ENCODE measurements around the gene GMDS.

GMDS gene

DNA sequence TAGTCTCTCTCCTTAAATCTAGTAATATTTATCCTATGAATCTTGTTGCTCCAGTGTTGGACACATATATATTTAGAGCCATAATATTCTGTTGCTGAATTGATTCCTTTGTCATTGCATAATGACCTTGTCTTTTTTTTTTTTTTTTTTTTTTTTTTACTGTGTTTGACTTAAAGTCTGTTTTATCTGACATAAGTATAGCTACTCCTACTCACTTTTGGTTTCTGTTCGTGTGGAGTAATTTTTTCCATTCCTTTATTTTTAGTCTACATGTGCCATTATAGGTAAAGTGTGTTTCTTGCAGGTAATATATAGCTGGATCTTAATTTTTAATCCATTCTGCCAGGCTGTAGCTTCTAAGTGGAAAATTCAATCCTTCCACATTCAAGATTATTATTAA, 166.5 kb downstream of the GMDS start:
- no peak overlapping the region for H3K4me3 ChIP-seq (replicated peaks in 1 of 2; ENCODE audit: low read depth in 2 of 2, low read length in 2 of 2)
- no peak for DNase-seq (ENCODE audit: low read depth in 2 of 2)
- TF ChIP-seq, protein P1, sequence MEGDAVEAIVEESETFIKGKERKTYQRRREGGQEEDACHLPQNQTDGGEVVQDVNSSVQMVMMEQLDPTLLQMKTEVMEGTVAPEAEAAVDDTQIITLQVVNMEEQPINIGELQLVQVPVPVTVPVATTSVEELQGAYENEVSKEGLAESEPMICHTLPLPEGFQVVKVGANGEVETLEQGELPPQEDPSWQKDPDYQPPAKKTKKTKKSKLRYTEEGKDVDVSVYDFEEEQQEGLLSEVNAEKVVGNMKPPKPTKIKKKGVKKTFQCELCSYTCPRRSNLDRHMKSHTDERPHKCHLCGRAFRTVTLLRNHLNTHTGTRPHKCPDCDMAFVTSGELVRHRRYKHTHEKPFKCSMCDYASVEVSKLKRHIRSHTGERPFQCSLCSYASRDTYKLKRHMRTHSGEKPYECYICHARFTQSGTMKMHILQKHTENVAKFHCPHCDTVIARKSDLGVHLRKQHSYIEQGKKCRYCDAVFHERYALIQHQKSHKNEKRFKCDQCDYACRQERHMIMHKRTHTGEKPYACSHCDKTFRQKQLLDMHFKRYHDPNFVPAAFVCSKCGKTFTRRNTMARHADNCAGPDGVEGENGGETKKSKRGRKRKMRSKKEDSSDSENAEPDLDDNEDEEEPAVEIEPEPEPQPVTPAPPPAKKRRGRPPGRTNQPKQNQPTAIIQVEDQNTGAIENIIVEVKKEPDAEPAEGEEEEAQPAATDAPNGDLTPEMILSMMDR (IDR thresholded peaks at IDR 0.05; ENCODE audit: low read depth, low read length) = no peak

DNA sequence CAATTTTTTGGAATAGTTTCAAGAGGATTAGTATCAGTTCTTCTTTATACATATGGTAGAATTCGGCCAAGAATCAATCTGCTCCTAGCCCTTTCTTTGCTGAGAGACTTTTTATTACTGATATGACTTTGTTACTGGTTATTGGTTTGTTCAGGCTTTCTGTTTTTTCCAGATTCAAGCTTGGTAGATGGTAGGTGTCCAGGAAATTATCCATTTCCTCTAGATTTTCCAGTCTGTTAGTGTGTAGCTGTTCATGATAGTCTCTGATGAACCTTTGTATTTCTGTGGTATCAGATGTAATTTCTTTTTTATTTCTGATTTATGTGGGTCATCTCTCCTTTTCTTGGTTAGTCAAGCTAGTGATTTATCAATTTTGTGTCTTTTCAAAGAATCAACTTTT, 167.6 kb downstream of the GMDS start:
- DNase-seq (ENCODE audit: low read depth in 2 of 2) = no peak
- TF ChIP-seq, protein P1 (IDR thresholded peaks at IDR 0.05; ENCODE audit: low read depth, low read length) = no peak
- H3K4me3 ChIP-seq (replicated peaks in 1 of 2; ENCODE audit: low read depth in 2 of 2, low read length in 2 of 2) = no peak overlapping the region

DNA sequence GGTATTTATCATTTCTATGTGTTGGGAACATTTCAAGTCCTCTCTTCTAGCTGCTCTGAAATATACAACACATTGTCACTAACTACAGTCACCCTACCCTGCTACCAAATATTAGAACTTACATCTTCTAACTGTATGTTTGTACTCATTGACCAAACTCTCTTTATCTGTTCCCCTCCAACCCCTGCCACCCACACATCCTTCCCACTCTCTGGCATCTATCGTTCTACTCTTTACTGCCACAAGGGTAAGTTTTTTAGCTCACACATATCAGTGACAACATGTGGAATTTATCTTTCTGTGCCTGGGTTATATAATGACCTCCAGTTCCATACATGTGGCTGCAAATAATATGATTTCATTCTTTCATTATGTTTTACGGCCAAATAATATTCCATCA, 171.9 kb downstream of the GMDS start:
- no peak overlapping the region for H3K4me3 ChIP-seq (replicated peaks in 1 of 2; ENCODE audit: low read depth in 2 of 2, low read length in 2 of 2)
- DNase-seq (ENCODE audit: low read depth in 2 of 2) = no peak
- TF ChIP-seq, protein P1 (IDR thresholded peaks at IDR 0.05; ENCODE audit: low read depth, low read length) = no peak

DNA sequence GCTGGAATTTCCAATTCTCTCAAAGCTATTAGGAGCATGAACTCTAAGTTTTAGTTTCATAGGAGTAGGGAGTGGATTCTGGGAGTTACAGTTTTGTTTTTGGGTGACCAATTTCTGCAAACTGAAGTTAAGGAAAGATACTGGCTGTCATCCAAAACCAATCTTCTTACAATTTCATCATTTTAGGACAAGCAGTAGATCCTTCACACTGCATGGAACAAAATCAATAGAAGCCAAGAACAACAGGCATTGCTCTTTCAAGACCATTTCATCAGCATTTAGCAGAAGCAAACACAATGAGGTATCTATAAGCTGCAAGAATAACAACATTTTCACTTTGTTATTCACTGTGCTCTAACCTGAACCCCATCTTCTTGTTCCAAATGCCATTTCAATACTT, 173.0 kb downstream of the GMDS start:
- TF ChIP-seq, protein P1 (IDR thresholded peaks at IDR 0.05; ENCODE audit: low read depth, low read length) = no peak
- peak; percentile 17 to 58 for DNase-seq (ENCODE audit: low read depth in 2 of 2)
- H3K4me3 ChIP-seq (replicated peaks in 1 of 2; ENCODE audit: low read depth in 2 of 2, low read length in 2 of 2) = no peak overlapping the region

DNA sequence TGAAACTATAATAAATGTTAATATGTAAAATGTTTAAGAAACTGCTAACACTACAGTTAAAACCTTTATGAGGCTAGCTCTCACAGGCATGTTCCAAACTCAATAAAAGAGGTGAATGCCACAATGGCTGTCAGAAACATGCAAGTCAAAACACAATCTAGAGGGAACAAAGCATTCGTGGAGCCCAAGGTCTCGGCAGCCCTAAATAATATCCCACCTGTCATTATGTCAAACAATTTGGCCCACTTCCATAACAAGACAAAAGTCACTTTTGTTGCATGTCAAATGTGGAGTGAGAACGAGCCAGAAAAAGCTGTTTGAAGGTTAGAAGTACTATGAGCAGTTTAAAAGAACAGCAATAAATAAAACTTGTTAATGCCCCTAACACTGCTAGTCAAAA, 181.9 kb downstream of the GMDS start:
- H3K4me3 ChIP-seq (replicated peaks in 1 of 2; ENCODE audit: low read depth in 2 of 2, low read length in 2 of 2) = no peak overlapping the region
- DNase-seq (ENCODE audit: low read depth in 2 of 2) = no peak
- TF ChIP-seq, protein P1 (IDR thresholded peaks at IDR 0.05; ENCODE audit: low read depth, low read length) = no peak

DNA sequence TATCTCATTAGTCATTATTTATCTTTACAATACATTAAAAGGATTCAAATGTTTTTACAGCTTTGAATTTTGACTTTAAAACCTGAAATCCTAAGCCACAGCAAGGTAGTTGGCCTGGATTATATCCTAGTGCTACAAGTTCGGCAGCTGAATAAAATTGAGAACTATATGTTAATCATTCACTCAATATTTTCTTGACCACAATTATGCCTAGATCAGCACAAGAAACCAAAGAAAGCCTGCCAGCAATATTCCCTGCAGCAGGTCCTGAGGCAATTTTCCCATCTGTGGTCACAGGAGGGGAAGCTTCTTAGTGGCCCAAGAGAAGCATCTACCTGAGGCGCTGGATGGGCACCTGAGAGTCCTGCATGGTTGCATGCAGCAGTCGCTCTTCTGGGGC, 183.5 kb downstream of the GMDS start:
- DNase-seq (ENCODE audit: low read depth in 2 of 2) = no peak
- no peak overlapping the region for H3K4me3 ChIP-seq (replicated peaks in 1 of 2; ENCODE audit: low read depth in 2 of 2, low read length in 2 of 2)
- TF ChIP-seq, protein P1 (IDR thresholded peaks at IDR 0.05; ENCODE audit: low read depth, low read length) = no peak

DNA sequence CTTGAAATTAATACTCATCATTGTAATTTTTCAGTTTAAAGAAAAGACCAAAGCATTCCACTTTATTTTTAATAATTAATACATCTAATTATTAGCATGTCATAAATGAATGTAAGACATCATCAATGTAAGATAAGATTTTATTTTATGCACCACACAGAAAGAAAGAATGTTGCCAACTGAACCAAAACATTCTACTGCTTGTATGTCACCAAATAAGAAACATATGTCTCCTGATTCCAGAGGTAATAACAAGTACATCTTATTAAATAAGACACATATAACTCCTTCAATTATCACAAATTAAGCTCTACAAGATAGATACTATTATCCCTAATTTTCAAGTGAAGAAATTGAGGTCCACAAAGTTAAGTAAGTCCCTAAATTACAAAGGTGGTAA, 189.5 kb downstream of the GMDS start:
- no peak for DNase-seq (ENCODE audit: low read depth in 2 of 2)
- TF ChIP-seq, protein P1 (IDR thresholded peaks at IDR 0.05; ENCODE audit: low read depth, low read length) = no peak
- no peak overlapping the region for H3K4me3 ChIP-seq (replicated peaks in 1 of 2; ENCODE audit: low read depth in 2 of 2, low read length in 2 of 2)
